Activated CD8-positive, alpha-beta T cell treated with anti-CD3 and anti-CD28 coated beads for 36 hours (primary cell): ENCODE data around the gene COLEC12. TPM values are rescaled to one million over a fixed set of nuclear protein-coding genes. Genes with fewer than 3 reads are reported as not detected.

Source experiments
- ATAC-seq: fragments of 200-7000 bp; cut with Tn5 transposase; one replicate; pipeline ENCODE4 v1.10.0; 2021; ENCODE audit warnings: mild to moderate bottlenecking, moderate library complexity
- CTCF ChIA-PET: fragments of 350-600 bp; sonication (Branson Sonifier 250); formaldehyde crosslinking; loops from one replicate; lab custom pipeline; 2021; ENCODE audit warnings: antibody characterized with exemption; lab: Charles Lee
- POLR2A ChIA-PET: fragments of 350-600 bp; sonication (Branson Sonifier 250); formaldehyde crosslinking; loops from one replicate; lab custom pipeline; 2021; ENCODE audit warnings: antibody characterized with exemption; lab: Charles Lee
- DNase-seq: peaks from one replicate; pipeline ENCODE4 v3.0.0-alpha.2; 2020
- H3K27ac Mint-ChIP-seq: one replicate; pipeline ENCODE4 v1.8.0; 2021; ENCODE audit warnings: mild to moderate bottlenecking, mixed read lengths
- H3K27me3 Mint-ChIP-seq: one replicate; pipeline ENCODE4 v1.8.0; 2021; ENCODE audit warnings: mixed read lengths
- H3K36me3 Mint-ChIP-seq: one replicate; pipeline ENCODE4 v1.8.0; 2021; ENCODE audit warnings: low read depth, mixed read lengths
- H3K4me1 Mint-ChIP-seq: one replicate; pipeline ENCODE4 v1.8.0; 2021; ENCODE audit warnings: low read depth, mixed read lengths
- H3K4me3 Mint-ChIP-seq: one replicate; pipeline ENCODE4 v1.8.0; 2021; ENCODE audit warnings: mild to moderate bottlenecking, moderate library complexity, mixed read lengths
- H3K9me3 Mint-ChIP-seq: one replicate; pipeline ENCODE4 v1.8.0; 2021; ENCODE audit warnings: mixed read lengths
- CTCF ChIP-seq: fragments of 200-600 bp; IDR thresholded peaks from one replicate; pipeline ENCODE4 v1.8.0; 2022; ENCODE audit warnings: antibody characterized with exemption, mild to moderate bottlenecking
- intact Hi-C: fragments of 100-400 bp; cut with micrococcal nuclease; formaldehyde crosslinking; loops from one replicate; pipeline ENCODE4 v1.10.0; 2022
- total RNA-seq, 2 experiments: library from RNA; stranded (reverse); gene quantifications; one replicate each; pipeline ENCODE4 v1.2.3, GENCODE V29; 2021

The COLEC12 gene
- total RNA-seq, 2 experiments from 2014 or later, result not detected

- H3K4me3 Mint-ChIP-seq, result no peak overlapping the region
- TF ChIP-seq CTCF, result no peak
- H3K27ac Mint-ChIP-seq, result no peak overlapping the region
- no peak for DNase-seq
- no peaks in the 10 kb centered on the region for H3K9me3 Mint-ChIP-seq
- intact Hi-C loops, result no loop called here
- no peak for ATAC-seq
- H3K27me3 Mint-ChIP-seq, result no peaks in the 10 kb centered on the region
- no peaks in the 10 kb centered on the region for H3K4me1 Mint-ChIP-seq
- ChIA-PET CTCF (no interaction called here), POLR2A (no interaction called here)
- H3K36me3 Mint-ChIP-seq, result no peaks in the 10 kb centered on the region
These were observed 133.9 kb downstream of the COLEC12 start for GRCh38 chr18:366466-367061.

GRCh38 chr18:365651-366050 is 134.8 kb downstream of the COLEC12 start:
- ChIA-PET CTCF (no interaction called here), POLR2A (interaction anchor here (1.0 kb wide), 1 partner anchor 12 kb away, joined by 3 read pairs; no protein-coding TSS in a partner anchor)
- no peaks in the 10 kb centered on the region for H3K9me3 Mint-ChIP-seq
- H3K4me3 Mint-ChIP-seq, result no peak overlapping the region
- DNase-seq, result no peak
- no peaks in the 10 kb centered on the region for H3K36me3 Mint-ChIP-seq
- ATAC-seq, result no peak
- H3K27me3 Mint-ChIP-seq, result no peaks in the 10 kb centered on the region
- intact Hi-C loops, result no loop called here
- no peak overlapping the region for H3K27ac Mint-ChIP-seq
- H3K4me1 Mint-ChIP-seq, result no peaks in the 10 kb centered on the region
- no peak for TF ChIP-seq CTCF

GRCh38 chr18:364256-364826 is 136.2 kb downstream of the COLEC12 start:
- H3K27ac Mint-ChIP-seq, result no peak overlapping the region
- TF ChIP-seq CTCF, result no peak
- intact Hi-C loops, result no loop called here
- DNase-seq, result no peak
- no peaks in the 10 kb centered on the region for H3K27me3 Mint-ChIP-seq
- no peaks in the 10 kb centered on the region for H3K36me3 Mint-ChIP-seq
- CTCF ChIA-PET, result no interaction called here
- no peaks in the 10 kb centered on the region for H3K9me3 Mint-ChIP-seq
- no peak overlapping the region for H3K4me3 Mint-ChIP-seq
- no peaks in the 10 kb centered on the region for H3K4me1 Mint-ChIP-seq
- POLR2A ChIA-PET, result no interaction called here
- no peak for ATAC-seq

GRCh38 chr18:363301-364085 is 137.0 kb downstream of the COLEC12 start:
- Mint-ChIP-seq H3K36me3 (no peaks in the 10 kb centered on the region), H3K4me3 (no peak overlapping the region), H3K9me3 (no peaks in the 10 kb centered on the region), H3K4me1 (no peaks in the 10 kb centered on the region), H3K27ac (no peak overlapping the region), H3K27me3 (no peaks in the 10 kb centered on the region)
- ChIA-PET POLR2A (interaction anchor here (0.6 kb wide), 1 partner anchor 338 kb away, joined by 3 read pairs; no protein-coding TSS in a partner anchor), CTCF (no interaction called here)
- DNase-seq (no peak), ATAC-seq (no peak)
- no peak for TF ChIP-seq CTCF
- intact Hi-C loops, result no loop called here
